Thyroid gland (tissue), 4 donors: ENCODE data around the gene PPP4R4. TPM values are rescaled to one million over a fixed set of nuclear protein-coding genes. Genes with fewer than 3 reads are reported as not detected.

Experiments
- DNase-seq, 2 donors: peaks; one replicate each; pipeline ENCODE4 v3.0.0-alpha.2; 2019
- H3K27ac ChIP-seq, 3 donors: fragments of 200-600 bp; sonication (generic); 1 replicate in 2 of 3; 2 replicates in 1 of 3; pipeline ENCODE4 v1.5.1; 2016 to 2019; ENCODE audit warnings: mild to moderate bottlenecking in 1 of 3, moderate library complexity in 1 of 3
- H3K27me3 ChIP-seq: fragments of 200-600 bp; sonication (generic); one replicate; pipeline ENCODE4 v1.5.1; 2019
- H3K36me3 ChIP-seq, 2 donors: fragments of 200-600 bp; sonication (generic); one replicate each; pipeline ENCODE4 v1.5.1; 2016 to 2019
- H3K4me1 ChIP-seq, 2 donors: fragments of 200-600 bp; sonication (generic); one replicate each; pipeline ENCODE4 v1.5.1; 2017 to 2019
- H3K4me3 ChIP-seq, 3 donors: fragments of 200-600 bp; sonication (generic); replicated peaks in 1 of 3; 1 replicate in 2 of 3; 2 replicates in 1 of 3; pipeline ENCODE4 v1.5.1; 2016; ENCODE audit warnings: mild to moderate bottlenecking in 1 of 3
- H3K9me3 ChIP-seq: fragments of 200-600 bp; sonication (generic); one replicate; pipeline ENCODE4 v1.5.1; 2017
- CTCF ChIP-seq, 6 experiments: fragments of 200-600 bp in 3 of 6; fragments of 450-650 bp in 3 of 6; sonication (generic) in 3 of 6; IDR thresholded peaks; one replicate each; pipeline ENCODE4 v1.5.1; 2016 to 2019; ENCODE audit warnings: antibody characterized with exemption in 6 of 6, mild to moderate bottlenecking in 2 of 6, inconsistent platforms in 1 of 6, moderate library complexity in 1 of 6
- POLR2A ChIP-seq, 2 donors: fragments of 450-650 bp; IDR thresholded peaks; one replicate each; pipeline ENCODE4 v1.6.1; 2017; ENCODE audit warnings: antibody characterized with exemption in 2 of 2, mild to moderate bottlenecking in 2 of 2, moderate library complexity in 1 of 2
- WGBS, 2 donors: methylation state at CpG; one replicate each; pipeline ENCODE4 v1.1.5; 2017; 5-methylcytosine and 5-hydroxymethylcytosine counted together
- intact Hi-C: fragments of 100-400 bp; cut with DNase I; formaldehyde crosslinking; loops from one replicate; pipeline ENCODE4 v1.15.1; 2023
- total RNA-seq, 4 donors: library from RNA; depleted of rRNA; stranded (reverse); fragments of >200 nt; gene quantifications; one replicate each; pipeline ENCODE4 v1.2.3, GENCODE V29; 2016

Gene PPP4R4
- total RNA-seq, 4 donors from 2014 or later = 0.45 to 16.2 (median 0.92) TPM

- TF ChIP-seq CTCF (IDR thresholded peaks at IDR 0.05) = no peak
- TF ChIP-seq POLR2A (IDR thresholded peaks at IDR 0.05) = no peak
- H3K36me3 ChIP-seq = no peaks in the 10 kb centered on the region
- no peaks in the 10 kb centered on the region for H3K27me3 ChIP-seq
- H3K4me3 ChIP-seq = no peak overlapping the region
- 74 to 77% methylated on average over 5 of the region's 5 CpGs for WGBS, 2 donors
- no peak for DNase-seq
- intact Hi-C loops = no loop called here
- H3K27ac ChIP-seq = no peak overlapping the region
- no peaks in the 10 kb centered on the region for H3K9me3 ChIP-seq
- no peaks in the 10 kb centered on the region for H3K4me1 ChIP-seq
These were observed 10.3 kb upstream of the PPP4R4 start for GRCh38 chr14:94163796-94164195.

- H3K9me3 ChIP-seq = no peaks in the 10 kb centered on the region
- no peak for DNase-seq
- H3K27ac ChIP-seq = no peak overlapping the region
- H3K4me1 ChIP-seq = no peaks in the 10 kb centered on the region
- H3K36me3 ChIP-seq = no peaks in the 10 kb centered on the region
- 25 to 27% methylated on average over 19 to 23 of the region's 26 CpGs for whole genome bisulfite sequencing, 2 donors
- no peak for TF ChIP-seq CTCF (IDR thresholded peaks at IDR 0.05)
- no peak for TF ChIP-seq POLR2A (IDR thresholded peaks at IDR 0.05)
- intact Hi-C loops = no loop called here
- H3K27me3 ChIP-seq = no peaks in the 10 kb centered on the region
- no peak overlapping the region for H3K4me3 ChIP-seq
These were observed 9.3 kb upstream of the PPP4R4 start for GRCh38 chr14:94164685-94165431.

- H3K4me3 ChIP-seq = no peak overlapping the region
- no peak overlapping the region for H3K27ac ChIP-seq
- DNase-seq = no peak
- intact Hi-C loops = no loop called here
- WGBS, 2 donors = 94 to 100% methylated on average over 2 to 3 of the region's 3 CpGs
- TF ChIP-seq POLR2A (IDR thresholded peaks at IDR 0.05) (no peak), CTCF (IDR thresholded peaks at IDR 0.05) (no peak)
- H3K9me3 ChIP-seq = no peaks in the 10 kb centered on the region
- no peaks in the 10 kb centered on the region for H3K36me3 ChIP-seq
- no peaks in the 10 kb centered on the region for H3K4me1 ChIP-seq
- H3K27me3 ChIP-seq = no peaks in the 10 kb centered on the region
These were observed 8.4 kb upstream of the PPP4R4 start for GRCh38 chr14:94165744-94166143.

- DNase-seq = no peak
- Histone ChIP-seq H3K27ac (no peak overlapping the region), H3K4me3 (no peak overlapping the region), H3K27me3 (no peaks in the 10 kb centered on the region), H3K4me1 (peaks cover 7 to 9% of the 10 kb centered on the region in 2 donors), H3K36me3 (no peaks in the 10 kb centered on the region), H3K9me3 (no peaks in the 10 kb centered on the region)
- intact Hi-C loops = no loop called here
- WGBS, 2 donors = 89 to 90% methylated on average over 6 of the region's 6 CpGs
- no peak for TF ChIP-seq POLR2A (IDR thresholded peaks at IDR 0.05)
- no peak for TF ChIP-seq CTCF (IDR thresholded peaks at IDR 0.05)
These were observed 4.0 kb upstream of the PPP4R4 start for GRCh38 chr14:94170136-94170535.

GRCh38 chr14:94171208-94171607, 2.9 kb upstream of the PPP4R4 start:
- H3K4me1 ChIP-seq = peaks cover 12 to 13% of the 10 kb centered on the region in 2 donors
- H3K27ac ChIP-seq = no peak overlapping the region
- H3K36me3 ChIP-seq = no peaks in the 10 kb centered on the region
- intact Hi-C loops = no loop called here
- no peak for TF ChIP-seq POLR2A (IDR thresholded peaks at IDR 0.05)
- no peak for TF ChIP-seq CTCF (IDR thresholded peaks at IDR 0.05)
- no peak for DNase-seq
- H3K27me3 ChIP-seq = no peaks in the 10 kb centered on the region
- H3K4me3 ChIP-seq = no peak overlapping the region
- WGBS, 2 donors = 61 to 68% methylated on average over 3 of the region's 3 CpGs
- H3K9me3 ChIP-seq = no peaks in the 10 kb centered on the region
